ENCODE measurements around the gene FUS.

- TF ChIP-seq CTCF (IDR thresholded peaks at IDR 0.05; ENCODE audit: low read length) (no peak), EZH2 (IDR thresholded peaks at IDR 0.05; ENCODE audit: borderline replicate concordance, low read length) (no peak)
Observed at GRCh38 chr16:31179219-31179746, 656 bp upstream of the FUS start.

All from OCI-LY1 (cell line).